Progenitor cell of endocrine pancreas (in vitro differentiated cells): ENCODE results near the gene OR6C68. TPM values are rescaled to one million over a fixed set of nuclear protein-coding genes. Genes with fewer than 3 reads are reported as not detected.

Experiments used
- DNase-seq: peaks from one replicate; pipeline ENCODE4 v3.0.0; 2021; ENCODE audit warnings: low spot score; ENCODE audit not compliant: unreplicated experiment
- H3K27ac Mint-ChIP-seq: 2 replicates; pipeline ENCODE4 v1.8.0; 2021; ENCODE audit warnings: mild to moderate bottlenecking, moderate library complexity, mixed read lengths
- H3K27me3 Mint-ChIP-seq: 2 replicates; pipeline ENCODE4 v1.8.0; 2021; ENCODE audit warnings: mixed read lengths
- H3K36me3 Mint-ChIP-seq: 2 replicates; pipeline ENCODE4 v1.8.0; 2022; ENCODE audit warnings: mixed read lengths; ENCODE audit not compliant: insufficient read depth
- H3K4me1 Mint-ChIP-seq: 2 replicates; pipeline ENCODE4 v1.8.0; 2021; ENCODE audit warnings: low read depth, mixed read lengths
- H3K4me3 Mint-ChIP-seq: 2 replicates; pipeline ENCODE4 v1.8.0; 2021; ENCODE audit warnings: low read depth, mild to moderate bottlenecking, moderate library complexity, mixed read lengths
- H3K9me3 Mint-ChIP-seq: 2 replicates; pipeline ENCODE4 v1.8.0; 2021; ENCODE audit warnings: low read depth, mixed read lengths
- CTCF ChIP-seq: fragments of 200-600 bp; sonication (generic); IDR thresholded peaks from one replicate; pipeline ENCODE4 v1.5.0; 2021; ENCODE audit warnings: antibody characterized with exemption, mild to moderate bottlenecking; ENCODE audit not compliant: unreplicated experiment
- total RNA-seq: library from RNA; stranded (reverse); gene quantifications from 2 replicates; pipeline ENCODE4 v1.2.1, GENCODE V29; 2021

The OR6C68 gene
- total RNA-seq, 1 donor from 2014 or later: not detected

- Mint-ChIP-seq H3K36me3 (peaks cover 2% of the 10 kb centered on the region), H3K27ac (no peak overlapping the region), H3K4me3 (no peak overlapping the region), H3K9me3 (peaks cover 18% of the 10 kb centered on the region), H3K27me3 (no peaks in the 10 kb centered on the region), H3K4me1 (no peaks in the 10 kb centered on the region)
- DNase-seq: no peak
- TF ChIP-seq CTCF: no peak
Measured at GRCh38 chr12:55516391-55516790, 24.2 kb downstream of the OR6C68 start.

Other genes starting within 250 kb of the OR6C68 start
- not detected in 2 replicates for gene OR6C74, start 247.8 kb upstream of the OR6C68 start, total RNA-seq
- not detected in 2 replicates for gene OR6C6, start 195.8 kb upstream of the OR6C68 start, total RNA-seq
- gene OR6C1, start 178.0 kb upstream of the OR6C68 start, total RNA-seq: not detected in 2 replicates
- gene OR6C3, start 161.6 kb upstream of the OR6C68 start, total RNA-seq: not detected in 2 replicates
- not detected in 2 replicates for gene OR6C75, start 129.4 kb upstream of the OR6C68 start, total RNA-seq
- gene OR6C65, start 91.8 kb upstream of the OR6C68 start, total RNA-seq: not detected in 2 replicates
- not detected in 2 replicates for gene OR6C76, start 66.1 kb upstream of the OR6C68 start, total RNA-seq
- not detected in 2 replicates for gene OR6C2, start 48.3 kb upstream of the OR6C68 start, total RNA-seq
- gene OR6C70, start 22.2 kb upstream of the OR6C68 start, total RNA-seq: not detected in 2 replicates
- not detected in 2 replicates for gene OR6C4, start 57.2 kb downstream of the OR6C68 start, total RNA-seq
- gene OR2AP1, start 80.1 kb downstream of the OR6C68 start, total RNA-seq: not detected in 2 replicates
- not detected in 2 replicates for gene OR10P1, start 144.5 kb downstream of the OR6C68 start, total RNA-seq
- 23.6 and 25.1 TPM in 2 replicates for gene ITGA7, start 215.5 kb downstream of the OR6C68 start, total RNA-seq
- 65.8 and 68.5 TPM in 2 replicates for gene BLOC1S1, start 223.7 kb downstream of the OR6C68 start, total RNA-seq
- 7.9 and 9.7 TPM in 2 replicates for gene RDH5, start 228.0 kb downstream of the OR6C68 start, total RNA-seq
- 407 and 432 TPM in 2 replicates for gene CD63, start 236.6 kb downstream of the OR6C68 start, total RNA-seq